ENCODE measurements around the gene BMPR2.
"Not testable (repeated sequence)": the region's sequence is repeated elsewhere in the genome, so short reads cannot be mapped to it uniquely, and the experiment has no call there.

The BMPR2 gene

DNA sequence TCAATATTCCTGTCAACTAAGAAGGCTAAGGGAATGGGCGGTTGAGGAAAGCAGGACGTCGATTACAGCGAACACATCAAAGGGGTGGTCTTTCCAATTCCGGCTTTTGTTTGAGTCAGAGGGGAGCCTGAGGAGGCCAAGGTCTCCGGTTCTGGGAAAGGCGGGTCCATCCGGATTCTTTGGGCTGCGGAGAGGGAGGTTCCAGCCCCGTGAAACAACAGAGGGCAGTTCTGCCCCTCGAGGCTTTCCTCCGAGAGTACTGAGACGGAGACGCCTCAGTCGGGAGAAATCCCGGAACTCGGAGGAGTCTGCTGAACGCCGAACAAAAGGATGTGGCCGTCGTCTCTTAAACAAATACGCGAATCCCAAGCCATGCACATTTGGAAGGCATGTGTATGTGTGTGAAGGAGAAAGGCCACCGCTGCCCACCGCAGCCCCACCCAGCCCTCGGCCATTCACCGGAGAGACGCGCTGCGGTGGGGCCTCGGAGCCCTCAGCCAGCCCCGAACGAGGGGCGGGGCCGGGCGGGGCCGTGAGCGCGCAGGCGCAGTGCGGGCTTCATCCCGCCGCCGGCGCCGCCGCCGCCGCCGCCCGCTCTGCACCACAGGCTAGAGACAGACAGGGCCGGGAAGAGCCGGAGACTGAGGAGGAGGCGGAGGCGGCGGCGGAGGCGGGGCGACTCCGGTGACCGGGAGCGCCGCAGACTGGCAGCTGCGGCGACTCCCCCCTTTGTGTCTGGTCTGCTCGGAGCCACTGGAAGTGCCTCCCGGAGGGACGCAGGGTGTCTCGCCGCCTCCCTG, at the start of gene BMPR2:
Gene BMPR2 (plus strand): TSS at position 719 of the 800 bp plus-strand sequence. CDS start 1,148 bp downstream, outside the sequence.
- peak; percentile 88 for DNase-seq

DNA sequence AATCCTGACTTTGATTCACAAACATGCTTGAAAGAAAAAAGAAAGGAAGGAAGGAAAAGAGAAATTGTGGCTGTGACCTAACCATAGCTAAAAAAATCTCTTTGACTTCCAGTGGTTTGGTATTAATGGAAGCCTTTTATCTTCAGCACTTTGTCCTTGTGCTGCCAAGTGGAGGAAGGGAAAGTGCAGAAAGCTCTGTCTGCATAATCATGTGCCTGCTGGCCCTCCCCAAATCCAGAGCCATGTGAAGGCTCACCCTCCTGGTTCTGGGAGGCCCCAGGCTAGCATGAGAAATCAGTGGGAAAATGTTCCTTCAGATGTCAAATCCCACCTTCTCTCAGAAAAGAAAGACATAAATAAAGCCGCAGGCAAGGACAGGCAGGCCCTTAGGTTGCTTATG, 48.3 kb upstream of the BMPR2 start:
- no peak for DNase-seq

DNA sequence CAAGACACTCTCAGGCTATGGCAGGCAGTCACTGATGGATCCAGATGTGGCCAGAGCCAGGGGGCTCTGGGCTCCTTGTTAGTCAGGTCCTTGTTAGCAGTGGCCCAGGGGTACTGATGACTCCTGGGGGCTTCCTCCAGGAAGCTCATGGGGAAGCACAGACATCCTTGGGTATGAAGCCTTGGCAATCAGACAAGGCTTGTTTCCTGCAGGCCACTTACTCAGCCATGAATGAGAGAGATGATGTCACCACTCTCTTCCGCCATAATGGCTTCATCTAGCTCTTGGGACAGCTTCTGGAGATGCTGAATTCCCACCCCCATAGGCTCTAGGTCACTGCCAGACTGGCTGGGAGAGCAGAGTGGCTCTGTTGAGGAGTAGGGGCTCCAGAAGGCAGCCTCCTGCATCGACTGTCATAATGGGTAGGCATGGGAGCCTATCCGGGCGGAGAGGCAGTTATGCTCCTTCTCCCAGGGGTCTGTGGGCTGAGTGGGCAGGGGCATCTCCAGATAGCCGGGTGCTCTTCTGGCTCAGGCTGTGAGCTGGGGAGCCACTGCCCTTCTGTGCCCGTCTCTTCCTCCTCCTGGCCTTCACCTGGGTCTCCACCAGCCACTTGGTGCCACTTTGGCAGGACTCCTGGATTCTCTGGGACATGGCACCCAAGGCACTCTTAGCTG, 40.2 kb upstream of the BMPR2 start:
- no peak for DNase-seq

DNA sequence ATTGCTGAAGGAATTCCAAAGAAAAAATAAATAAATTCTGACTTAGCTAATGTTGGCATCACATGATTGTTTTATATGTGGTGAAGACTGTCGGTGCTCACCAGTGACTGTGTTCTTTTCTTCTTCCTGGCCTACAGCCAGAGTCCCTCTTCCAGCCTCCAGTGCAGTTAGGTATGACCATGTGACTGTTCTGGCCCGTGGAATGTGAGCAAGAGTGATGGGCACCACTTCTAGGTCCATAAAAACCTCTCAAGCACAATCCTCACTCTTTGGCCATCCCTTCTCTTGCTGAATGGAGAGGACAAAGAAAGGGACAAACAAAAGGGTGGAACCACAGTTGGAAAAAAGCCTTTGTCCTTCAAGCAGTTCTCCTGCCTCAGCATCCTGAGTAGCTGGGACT, 39.0 kb upstream of the BMPR2 start:
- no peak for DNase-seq

DNA sequence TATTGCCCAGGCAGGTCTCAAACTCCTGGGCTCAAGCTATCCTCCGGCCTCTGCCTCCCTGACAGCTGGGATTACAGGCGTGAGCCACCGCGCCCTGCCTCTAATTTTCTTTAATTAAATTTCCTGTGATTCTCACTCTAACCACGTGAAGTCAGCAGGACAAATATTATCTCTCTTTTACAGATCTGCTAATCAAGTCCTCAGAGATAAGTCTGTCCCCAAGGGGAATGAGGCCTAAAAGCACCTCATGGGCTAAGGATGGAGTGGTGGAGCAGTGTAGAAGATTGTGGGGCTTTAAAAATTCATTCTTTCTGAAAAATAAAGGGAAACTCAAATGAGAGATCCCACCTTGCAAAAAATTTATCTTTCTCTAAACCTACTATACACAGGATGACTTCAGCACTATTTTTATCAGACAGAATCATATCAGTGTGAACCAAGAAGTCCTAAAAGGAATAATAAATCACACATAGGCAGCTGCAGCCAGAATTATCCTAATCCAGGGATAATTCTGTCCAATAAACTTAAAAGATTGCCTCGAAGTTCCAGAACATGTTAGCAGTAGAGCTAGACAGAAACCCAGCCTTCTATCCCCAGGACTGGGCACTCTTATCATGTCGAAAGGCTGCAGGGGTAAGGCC, 38.3 kb upstream of the BMPR2 start:
- DNase-seq, result no peak

DNA sequence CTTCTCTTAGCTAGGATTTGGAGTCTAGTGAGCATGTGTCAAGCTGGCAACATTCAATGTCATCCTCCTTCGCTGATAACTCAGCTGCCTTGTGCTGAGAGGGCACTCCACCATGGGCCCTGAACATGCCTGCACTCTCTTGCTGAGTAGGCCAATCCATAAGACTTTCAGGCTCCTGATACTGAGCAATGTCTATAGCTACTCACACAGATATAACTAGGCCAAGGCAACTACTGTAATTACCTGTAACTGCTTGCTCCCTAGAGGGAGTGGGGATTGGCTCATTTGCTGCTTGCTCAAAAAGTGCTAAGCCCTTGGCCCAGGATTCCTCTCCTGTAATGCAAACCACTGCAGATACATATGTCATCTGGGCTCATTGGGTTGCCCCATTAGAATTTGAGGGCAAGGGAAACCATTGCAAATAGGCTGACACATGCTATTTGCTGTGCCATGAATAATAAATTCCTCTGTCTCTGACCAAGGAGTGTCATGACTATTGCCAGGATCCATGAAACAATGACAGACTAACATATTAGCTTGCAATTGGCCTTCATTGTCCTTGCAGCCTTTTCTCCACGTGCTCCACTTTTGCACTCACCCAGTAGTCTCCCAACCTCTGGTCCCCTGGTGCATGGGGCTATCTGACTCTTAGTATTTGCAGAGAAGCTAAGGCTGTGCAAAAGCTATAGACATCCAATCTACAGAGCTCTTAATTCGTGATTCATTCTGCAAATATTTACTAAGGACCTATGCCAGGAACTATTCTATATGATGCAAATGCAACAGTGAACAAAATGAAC, 36.9 kb upstream of the BMPR2 start:
- DNase-seq, result no peak

DNA sequence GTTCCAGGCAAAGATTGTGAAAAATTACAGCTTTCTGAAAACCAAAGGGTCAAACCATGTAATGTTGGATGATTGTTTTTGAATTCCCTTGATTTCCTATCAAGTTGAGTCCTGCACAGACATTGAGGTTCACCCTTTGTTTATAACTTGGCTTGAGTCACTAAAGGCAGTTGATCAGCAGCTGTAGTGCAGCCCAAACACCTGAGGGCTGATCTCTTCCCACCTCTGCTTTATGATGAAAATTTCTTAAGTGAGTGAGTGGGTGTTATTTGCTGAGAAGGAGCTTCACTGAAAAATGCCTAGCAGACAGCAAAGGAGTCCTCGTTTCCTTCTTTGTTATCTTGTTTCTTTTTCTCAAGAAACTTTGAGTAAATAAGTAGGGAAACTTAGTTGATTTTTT, 31.9 kb upstream of the BMPR2 start:
- no peak for DNase-seq

DNA sequence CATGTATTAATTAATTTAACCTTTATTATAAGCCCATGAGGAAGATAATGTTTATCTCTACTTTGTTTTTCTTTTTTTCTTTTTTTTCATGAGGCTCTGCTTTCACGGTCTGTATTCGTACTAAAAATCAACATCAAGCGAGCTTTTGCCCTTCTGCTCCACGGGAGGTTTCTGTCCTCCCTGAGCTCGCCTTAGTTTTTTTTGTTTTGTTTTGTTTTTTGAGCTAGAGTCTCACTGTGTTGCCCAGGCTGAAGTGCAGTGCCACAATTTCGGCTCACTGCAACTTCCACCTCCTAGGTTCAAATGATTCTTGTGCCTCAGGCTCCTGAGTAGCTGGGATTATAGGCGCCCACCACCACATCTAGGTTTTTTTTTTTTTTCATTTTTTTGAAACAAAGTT, 29.9 kb upstream of the BMPR2 start:
- DNase-seq, result no peak

DNA sequence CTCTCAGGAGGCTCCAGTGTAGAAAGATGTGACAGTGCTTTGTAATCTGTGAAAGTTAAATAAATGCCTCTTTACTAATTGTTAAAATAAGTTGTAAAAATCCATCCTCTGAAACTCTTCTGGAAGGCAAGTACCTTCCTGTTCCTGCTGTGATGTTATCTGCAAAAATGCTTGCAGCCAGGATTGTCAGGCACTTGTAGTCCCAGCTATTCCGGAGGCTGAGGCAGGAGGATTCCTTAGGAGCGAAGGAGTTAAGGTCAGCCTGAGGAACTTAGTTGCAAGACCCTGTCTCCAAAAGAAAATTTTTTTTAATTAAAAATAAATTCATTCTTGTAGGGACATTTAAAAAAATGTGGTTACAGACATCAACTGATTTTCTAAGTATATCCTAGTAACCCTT, 22.7 kb upstream of the BMPR2 start:
- DNase-seq, result no peak

DNA sequence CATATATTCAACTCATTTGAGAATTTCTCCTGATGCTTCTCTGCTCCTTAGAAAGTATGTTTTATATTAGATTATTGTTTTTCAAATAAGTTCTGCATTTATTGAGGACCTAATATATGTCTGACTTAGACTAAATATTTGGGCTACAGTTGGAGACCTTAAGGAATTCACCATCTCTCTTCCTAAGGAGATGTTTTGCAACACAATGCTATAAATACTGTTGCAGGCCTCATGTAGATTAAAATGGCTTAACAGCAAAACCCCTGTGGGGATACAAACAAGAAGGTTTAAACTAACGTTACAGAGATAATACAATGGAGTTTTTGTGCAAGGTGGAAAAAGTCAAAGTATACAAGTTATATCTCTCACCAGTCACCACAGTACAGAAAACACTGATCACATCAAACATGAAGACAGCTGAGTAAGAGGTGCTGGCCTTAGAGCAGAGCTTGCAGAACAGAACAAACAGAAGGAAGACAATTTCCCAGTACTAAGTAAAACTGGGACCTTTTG, 20.1 kb upstream of the BMPR2 start:
- no peak for DNase-seq

DNA sequence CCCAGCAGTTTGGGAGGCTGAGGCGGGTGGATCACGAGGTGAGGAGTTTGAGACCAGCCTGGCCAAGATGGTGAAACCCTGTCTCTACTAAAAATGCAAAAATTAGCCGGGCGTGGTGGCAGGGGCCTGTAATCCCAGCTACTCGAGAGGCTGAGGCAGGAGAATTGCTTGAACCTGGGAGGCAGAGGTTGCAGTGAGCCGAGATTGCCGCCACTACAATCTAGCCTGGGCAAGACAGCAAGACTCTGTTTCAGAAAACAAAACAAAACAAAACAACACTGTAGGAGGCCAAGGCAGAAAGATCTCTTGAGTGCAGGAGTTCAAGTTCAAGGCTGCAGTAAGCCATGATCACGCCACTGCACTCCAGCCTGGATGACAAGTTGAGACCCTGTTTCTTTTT, 17.2 kb upstream of the BMPR2 start:
- not testable (repeated sequence) for DNase-seq

DNA sequence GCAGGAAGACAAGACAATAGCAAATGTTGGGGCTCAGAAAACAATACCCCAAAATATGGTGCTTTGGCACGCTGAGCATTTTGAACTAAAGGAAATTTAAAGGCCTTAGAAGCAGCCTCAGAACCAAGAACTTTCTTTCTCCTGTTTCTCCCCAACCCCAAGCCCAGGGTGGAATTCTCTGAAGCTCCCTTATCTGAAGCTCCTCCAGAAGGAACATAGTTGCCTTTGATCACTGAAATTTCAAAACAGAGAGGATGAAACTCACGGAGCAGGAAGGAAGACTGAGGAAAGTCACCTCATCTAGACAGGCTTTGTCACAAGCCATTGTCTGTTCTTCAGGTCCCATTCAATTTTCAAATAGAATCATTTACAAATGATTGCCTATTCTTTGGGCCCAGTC, 15.5 kb upstream of the BMPR2 start:
- DNase-seq, result no peak

DNA sequence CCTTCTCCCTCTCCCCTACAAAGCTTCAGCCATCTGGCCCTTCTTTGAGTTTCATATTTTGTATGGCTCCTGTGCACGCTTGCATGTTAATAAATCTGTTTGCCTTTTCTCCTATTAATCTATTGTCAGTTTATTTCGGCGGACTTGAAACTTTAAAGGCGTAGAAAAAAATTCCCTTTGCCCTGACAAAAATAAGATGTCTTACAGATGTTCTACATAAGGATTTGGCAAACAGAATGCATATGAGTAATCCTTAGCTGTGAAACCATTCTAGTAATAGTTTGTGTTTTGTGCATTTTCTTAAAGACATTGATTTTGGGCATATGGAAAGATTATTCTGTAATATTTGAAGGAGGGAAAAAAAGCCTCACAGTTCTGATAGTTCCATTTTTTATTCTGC, 15.0 kb upstream of the BMPR2 start:
- no peak for DNase-seq

DNA sequence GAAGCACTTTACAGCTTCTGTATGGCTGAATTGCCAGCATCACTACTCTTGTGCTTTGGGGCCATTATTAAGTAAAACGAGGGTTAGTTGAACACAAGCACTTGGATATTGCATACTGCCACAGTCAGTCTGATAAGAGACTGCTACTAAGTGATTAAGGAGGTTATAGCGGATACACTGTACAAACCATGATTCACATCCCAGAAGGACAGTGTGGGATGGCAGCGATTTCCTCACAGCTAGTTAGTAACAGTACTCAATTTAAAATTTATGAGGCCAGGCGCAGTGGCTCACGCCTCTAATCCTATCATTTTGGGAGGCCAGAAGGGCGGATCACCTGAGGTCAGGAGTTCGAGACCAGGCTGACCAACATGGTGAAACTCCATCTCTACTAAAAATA, 2.6 kb upstream of the BMPR2 start:
- DNase-seq, result no peak

DNA sequence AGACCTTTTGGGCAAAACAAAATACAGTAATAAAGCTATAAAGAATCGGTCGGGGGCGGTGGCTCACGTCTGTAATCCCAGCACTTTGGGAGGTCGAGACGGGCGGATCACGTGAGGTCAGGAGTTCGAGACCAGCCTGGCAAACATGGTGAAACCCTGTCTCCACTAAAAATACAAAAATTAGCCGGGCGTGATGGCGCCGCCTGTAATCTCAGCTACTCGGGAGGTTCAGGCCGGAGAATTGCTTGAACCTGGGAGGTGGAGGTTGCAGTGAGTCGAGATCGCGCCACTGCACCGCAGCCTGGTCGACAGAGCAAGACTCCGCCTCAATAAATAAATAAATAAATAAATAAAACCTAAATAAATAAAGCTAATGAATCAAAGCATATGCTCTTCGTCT, 1.7 kb upstream of the BMPR2 start:
- DNase-seq, result not testable (repeated sequence)

DNA sequence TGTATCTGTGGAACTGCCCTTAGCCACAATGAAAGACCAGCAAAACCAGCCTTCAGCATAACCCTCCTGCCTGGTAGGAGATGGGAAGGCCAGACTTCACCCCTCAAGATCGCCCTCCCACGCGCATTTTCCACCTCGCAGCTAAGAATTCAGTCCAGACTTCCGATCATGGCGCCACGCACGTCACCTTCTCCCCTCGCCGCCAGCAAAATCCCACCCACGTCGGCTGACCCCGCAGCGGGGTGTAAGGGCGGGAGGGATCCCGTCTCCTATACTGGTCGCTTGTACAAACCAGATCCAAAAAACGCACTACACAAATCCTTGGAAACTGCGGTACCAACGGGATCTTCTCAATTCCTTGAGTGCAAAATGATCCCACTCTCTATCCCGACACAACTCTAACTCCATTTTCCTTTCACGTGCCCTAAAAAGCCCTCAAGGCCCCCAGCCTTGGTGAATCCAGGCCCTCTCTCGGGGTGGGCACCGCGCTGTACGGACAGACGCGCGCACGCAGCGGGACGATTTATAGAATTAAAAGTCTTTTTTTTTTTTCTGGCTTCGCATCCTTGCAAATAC, 1.0 kb upstream of the BMPR2 start:
- peak; percentile 5 for DNase-seq

DNA sequence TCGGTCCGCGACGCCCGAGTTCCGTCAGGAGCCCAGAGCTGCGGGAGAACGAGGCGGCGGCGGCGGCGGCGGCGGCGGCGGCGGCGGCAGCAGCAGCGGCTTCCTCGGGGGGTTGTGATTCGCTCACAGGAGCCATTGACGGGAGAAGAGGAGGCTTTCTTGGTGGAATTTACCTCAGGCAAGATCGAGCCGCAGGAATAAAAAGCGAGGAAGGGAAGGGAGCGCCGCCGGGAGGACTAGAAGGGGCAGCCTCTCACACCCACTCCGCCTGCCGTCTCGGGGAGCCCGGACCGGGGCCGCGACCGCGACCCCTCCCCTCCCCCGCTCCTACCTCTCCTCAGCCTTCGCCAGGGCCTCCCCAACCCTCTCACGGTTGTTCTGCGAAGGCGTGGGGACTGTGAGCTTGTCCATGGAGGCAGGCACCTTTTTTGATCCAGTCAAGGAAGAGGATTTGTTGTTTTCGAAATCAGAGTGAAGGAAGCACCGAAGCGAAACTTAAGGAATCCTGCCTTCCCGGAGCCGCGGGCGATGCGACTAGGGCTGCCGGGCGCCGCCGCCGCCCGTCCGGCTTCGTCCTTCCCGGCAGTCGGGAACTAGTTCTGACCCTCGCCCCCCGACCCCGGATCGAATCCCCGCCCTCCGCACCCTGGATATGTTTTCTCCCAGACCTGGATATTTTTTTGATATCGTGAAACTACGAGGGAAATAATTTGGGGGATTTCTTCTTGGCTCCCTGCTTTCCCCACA, 506 bp downstream of the BMPR2 start:
- peak; percentile 43 for DNase-seq

DNA sequence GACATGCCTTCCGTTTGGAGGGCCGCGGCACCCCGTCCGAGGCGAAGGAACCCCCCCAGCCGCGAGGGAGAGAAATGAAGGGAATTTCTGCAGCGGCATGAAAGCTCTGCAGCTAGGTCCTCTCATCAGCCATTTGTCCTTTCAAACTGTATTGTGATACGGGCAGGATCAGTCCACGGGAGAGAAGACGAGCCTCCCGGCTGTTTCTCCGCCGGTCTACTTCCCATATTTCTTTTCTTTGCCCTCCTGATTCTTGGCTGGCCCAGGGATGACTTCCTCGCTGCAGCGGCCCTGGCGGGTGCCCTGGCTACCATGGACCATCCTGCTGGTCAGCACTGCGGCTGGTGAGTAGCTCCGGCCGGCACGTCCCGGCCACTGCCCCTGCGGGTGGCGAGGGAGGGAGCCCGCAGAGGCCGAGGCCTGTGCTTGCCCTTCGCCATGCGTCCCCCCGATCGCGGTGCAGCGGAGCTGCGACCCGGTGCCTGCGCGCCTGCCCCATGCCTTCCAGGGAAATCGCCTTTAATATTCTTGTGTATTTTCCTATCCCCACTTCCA, 1.2 kb downstream of the BMPR2 start:
- no peak for DNase-seq

DNA sequence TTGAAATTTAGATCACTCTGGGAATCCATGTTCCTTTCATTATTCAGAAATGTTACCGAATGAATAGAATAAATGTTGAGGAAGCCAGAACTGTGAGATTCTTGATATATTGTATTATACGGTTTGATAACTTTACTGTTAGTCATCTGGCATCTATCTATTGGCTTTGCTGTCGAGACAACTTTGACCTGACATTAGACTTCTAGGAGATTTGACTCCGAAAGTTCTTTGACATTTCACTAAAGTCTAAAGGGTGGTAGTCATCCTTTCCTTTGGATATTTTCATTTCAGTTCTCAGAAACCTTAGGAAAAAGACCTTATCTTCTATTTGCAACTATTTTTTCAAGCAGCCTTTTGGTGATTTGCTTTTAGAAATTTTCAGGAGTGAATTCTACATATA, 1.9 kb downstream of the BMPR2 start:
- DNase-seq, result no peak

DNA sequence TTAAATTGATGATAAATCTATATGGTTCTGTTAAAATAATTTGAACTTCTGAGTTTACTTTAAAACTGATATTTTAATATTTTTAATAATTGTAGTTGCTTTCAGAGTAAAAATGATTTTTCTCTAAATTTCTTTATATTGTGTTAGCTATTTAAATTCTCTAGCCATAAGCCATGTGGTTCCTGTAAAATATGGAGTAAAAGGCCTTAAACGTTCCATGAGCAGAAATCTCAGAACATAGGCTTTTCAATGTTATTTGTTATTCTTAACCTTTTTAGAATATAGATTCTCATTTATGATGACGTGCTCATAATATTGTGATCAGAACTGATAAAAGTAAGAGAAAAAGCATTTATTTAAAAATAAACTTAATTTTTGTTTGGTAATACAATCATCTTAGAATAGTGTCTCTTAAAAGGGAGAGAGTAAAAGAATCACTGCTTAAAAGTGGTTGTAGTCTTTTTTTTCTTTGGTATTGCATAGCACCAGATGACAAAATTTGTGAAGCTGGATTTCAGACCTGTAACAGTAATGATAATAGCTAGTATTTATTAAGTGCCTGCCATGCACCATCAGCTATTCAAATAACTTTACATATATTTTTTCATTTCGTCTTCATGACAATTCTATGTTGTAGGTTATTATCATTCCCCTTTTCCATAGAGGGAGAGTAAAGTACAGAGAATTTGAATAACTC, 2.7 kb downstream of the BMPR2 start:
- DNase-seq, result no peak

DNA sequence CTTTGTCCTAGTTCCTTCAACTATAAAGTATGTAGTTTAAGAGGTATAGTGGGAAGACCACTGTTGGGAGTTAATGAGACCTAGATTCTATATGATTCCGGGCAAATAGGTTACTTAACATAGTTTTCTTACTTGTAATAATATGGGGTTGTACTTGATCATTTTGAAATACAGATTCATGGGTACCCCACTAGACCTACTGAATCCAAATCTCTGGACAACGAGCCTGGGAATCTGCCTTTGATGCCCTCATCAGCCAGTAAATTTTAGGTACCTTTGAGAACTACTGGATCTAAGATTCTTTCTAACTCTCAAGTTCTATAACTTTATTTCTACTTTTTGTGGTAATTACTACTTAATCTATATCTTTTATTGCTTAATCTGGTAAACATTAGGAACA, 6.6 kb downstream of the BMPR2 start:
- DNase-seq, result no peak

Measured in GOT3 (cell line).